ENCODE data around the gene XK.

Gene XK

GRCh38 chrX:37679230-37679629 lies 6.4 kb upstream of the XK start:
- DNase-seq (ENCODE audit: low spot score) = no peak

- no peak for DNase-seq (ENCODE audit: low spot score)
These were observed 5.7 kb upstream of the XK start for GRCh38 chrX:37679888-37680287.

GRCh38 chrX:37684426-37684825 lies 1.2 kb upstream of the XK start:
- DNase-seq (ENCODE audit: low spot score) = no peak

- no peak for DNase-seq (ENCODE audit: low spot score)
These were observed 618 bp upstream of the XK start for GRCh38 chrX:37684973-37685372.

GRCh38 chrX:37686369-37686995 lies 891 bp downstream of the XK start:
- no peak for DNase-seq (ENCODE audit: low spot score)

- no peak for DNase-seq (ENCODE audit: low spot score)
These were observed 1.4 kb downstream of the XK start for GRCh38 chrX:37686996-37687395.

GRCh38 chrX:37690119-37690518 lies 4.5 kb downstream of the XK start:
- DNase-seq (ENCODE audit: low spot score) = no peak

- DNase-seq (ENCODE audit: low spot score) = no peak
These were observed 7.3 kb downstream of the XK start for GRCh38 chrX:37692918-37693317.

GRCh38 chrX:37697169-37697760 lies 11.7 kb downstream of the XK start:
- no peak for DNase-seq (ENCODE audit: low spot score)

GRCh38 chrX:37701588-37701987 lies 16.0 kb downstream of the XK start:
- DNase-seq (ENCODE audit: low spot score) = no peak

GRCh38 chrX:37711991-37712390 lies 26.4 kb downstream of the XK start:
- DNase-seq (ENCODE audit: low spot score) = no peak

- DNase-seq (ENCODE audit: low spot score) = no peak
These were observed 26.9 kb downstream of the XK start for GRCh38 chrX:37712458-37712857.

GRCh38 chrX:37714479-37714878 lies 28.9 kb downstream of the XK start:
- no peak for DNase-seq (ENCODE audit: low spot score)

GRCh38 chrX:37716602-37717001 lies 31.0 kb downstream of the XK start:
- no peak for DNase-seq (ENCODE audit: low spot score)

GRCh38 chrX:37717708-37718107 lies 32.1 kb downstream of the XK start:
- DNase-seq (ENCODE audit: low spot score) = no peak

GRCh38 chrX:37722595-37722994 lies 37.0 kb downstream of the XK start:
- DNase-seq (ENCODE audit: low spot score) = no peak

GRCh38 chrX:37726346-37726745 lies 40.8 kb downstream of the XK start:
- no peak for DNase-seq (ENCODE audit: low spot score)

GRCh38 chrX:37745354-37745753 lies 59.8 kb downstream of the XK start:
- DNase-seq (ENCODE audit: low spot score) = peak; percentile 67

- no peak for DNase-seq (ENCODE audit: low spot score)
These were observed 60.2 kb downstream of the XK start for GRCh38 chrX:37745835-37746217.

GRCh38 chrX:37746218-37746941 lies 60.8 kb downstream of the XK start:
- DNase-seq (ENCODE audit: low spot score) = no peak

- no peak for DNase-seq (ENCODE audit: low spot score)
These were observed 61.4 kb downstream of the XK start for GRCh38 chrX:37746951-37747350.

- DNase-seq (ENCODE audit: low spot score) = no peak
These were observed 66.7 kb downstream of the XK start for GRCh38 chrX:37752281-37752680.

- DNase-seq (ENCODE audit: low spot score) = no peak
These were observed 67.3 kb downstream of the XK start for GRCh38 chrX:37752936-37753335.

GRCh38 chrX:37753384-37753783 lies 67.8 kb downstream of the XK start:
- no peak for DNase-seq (ENCODE audit: low spot score)
